ENCODE measurements around the gene PREPL.

DNA sequence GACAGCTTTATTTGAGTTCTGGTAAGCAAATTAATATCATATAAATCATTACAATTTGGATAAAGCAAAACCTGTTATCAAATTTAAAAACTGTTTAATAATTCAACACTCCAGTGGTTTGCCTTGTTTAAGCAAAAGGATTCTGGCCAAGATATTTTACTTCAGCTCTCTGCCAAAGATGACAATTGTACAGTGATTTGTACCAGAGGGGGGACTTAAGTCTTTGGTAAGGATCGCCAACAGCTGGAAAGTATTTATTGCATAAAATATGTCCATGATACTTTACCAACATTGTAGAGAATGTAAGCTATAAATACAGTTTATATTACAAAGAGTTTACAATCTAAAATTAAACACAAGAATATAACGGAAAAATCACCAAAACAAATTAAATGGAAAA lies 13.8 kb downstream of the PREPL start:
- TF ChIP-seq, protein P1, sequence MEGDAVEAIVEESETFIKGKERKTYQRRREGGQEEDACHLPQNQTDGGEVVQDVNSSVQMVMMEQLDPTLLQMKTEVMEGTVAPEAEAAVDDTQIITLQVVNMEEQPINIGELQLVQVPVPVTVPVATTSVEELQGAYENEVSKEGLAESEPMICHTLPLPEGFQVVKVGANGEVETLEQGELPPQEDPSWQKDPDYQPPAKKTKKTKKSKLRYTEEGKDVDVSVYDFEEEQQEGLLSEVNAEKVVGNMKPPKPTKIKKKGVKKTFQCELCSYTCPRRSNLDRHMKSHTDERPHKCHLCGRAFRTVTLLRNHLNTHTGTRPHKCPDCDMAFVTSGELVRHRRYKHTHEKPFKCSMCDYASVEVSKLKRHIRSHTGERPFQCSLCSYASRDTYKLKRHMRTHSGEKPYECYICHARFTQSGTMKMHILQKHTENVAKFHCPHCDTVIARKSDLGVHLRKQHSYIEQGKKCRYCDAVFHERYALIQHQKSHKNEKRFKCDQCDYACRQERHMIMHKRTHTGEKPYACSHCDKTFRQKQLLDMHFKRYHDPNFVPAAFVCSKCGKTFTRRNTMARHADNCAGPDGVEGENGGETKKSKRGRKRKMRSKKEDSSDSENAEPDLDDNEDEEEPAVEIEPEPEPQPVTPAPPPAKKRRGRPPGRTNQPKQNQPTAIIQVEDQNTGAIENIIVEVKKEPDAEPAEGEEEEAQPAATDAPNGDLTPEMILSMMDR (IDR thresholded peaks at IDR 0.05; ENCODE audit: low read length), result no peak
- TF ChIP-seq EZH2 (optimal IDR thresholded peaks at IDR 0.05; ENCODE audit: low read depth, low read length), result no peak
